Measurements from ENCODE around the gene KNDC1.

Gene KNDC1

DNA sequence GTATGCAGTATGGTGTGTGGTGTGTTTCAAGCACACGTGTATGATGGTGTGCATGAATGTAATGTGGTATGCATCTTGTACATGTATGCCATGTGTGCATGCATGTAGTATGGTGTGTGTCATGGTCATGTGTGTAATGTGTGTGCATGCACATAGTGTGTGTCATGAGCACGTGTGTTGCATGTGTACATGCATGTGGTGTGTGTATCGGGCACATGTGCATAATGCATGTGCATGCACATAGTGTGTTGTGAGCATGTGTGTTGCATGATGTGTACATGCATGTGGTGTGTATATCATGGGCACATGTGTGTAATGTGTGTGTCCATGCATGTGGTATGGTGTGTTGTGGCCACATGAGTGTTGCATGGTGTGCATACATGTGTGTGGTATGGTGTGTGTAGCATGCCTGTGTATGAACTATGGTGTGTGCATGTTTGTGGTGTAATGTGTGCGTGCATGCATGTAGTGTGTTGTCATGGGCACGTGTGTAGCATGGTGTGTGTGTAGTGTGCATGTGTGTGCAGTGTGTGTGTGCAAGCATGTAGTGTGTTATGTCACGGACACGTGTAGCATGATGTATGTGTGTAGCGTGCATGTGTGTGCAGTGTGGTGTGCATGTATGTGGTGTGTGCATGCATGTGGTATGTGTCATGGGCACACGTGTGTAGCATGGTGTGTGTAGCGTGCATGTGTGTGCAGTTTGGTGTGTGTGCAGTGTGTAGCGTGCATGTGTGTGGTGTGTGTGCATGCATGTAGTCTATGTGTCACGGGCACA lies 17.6 kb downstream of the KNDC1 start:
- no peak for DNase-seq (ENCODE audit: low read depth)

DNA sequence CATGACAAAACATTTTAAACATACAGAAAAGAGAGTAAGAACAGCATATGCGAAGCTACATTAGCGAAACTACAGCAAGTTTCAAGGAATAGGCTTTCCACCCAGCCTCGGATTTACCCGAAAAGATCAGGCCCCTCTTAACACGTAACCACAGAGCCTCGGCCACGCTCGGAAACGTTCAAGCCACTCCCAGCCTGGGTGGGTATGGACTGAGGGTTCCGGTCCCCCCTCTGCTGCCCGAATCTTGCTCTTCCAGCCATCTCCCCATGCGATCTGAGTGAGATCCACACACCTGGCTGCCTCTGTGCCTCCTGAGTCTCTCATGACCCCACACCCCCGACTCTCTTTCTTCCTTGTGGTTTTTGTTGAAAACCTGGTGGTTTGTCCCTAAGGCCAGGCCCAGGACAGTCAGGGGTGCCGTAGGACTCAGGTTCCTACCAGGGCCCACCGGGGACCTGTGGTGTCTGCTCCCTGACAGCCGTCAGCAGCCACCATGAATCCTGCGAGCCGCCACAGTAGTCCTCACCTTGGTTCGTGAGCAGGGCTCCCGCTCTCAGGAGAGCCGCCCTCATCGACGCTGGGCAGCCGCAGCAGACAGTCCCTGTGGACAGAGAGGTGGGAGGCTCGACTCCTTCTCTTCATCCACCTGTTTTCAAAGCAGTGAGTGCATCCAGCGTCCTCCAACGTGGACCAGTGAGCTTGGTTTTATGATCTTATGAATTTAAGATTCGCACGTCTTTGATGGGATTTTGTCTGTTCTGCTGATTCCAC lies 18.5 kb downstream of the KNDC1 start:
- no peak for DNase-seq (ENCODE audit: low read depth)

DNA sequence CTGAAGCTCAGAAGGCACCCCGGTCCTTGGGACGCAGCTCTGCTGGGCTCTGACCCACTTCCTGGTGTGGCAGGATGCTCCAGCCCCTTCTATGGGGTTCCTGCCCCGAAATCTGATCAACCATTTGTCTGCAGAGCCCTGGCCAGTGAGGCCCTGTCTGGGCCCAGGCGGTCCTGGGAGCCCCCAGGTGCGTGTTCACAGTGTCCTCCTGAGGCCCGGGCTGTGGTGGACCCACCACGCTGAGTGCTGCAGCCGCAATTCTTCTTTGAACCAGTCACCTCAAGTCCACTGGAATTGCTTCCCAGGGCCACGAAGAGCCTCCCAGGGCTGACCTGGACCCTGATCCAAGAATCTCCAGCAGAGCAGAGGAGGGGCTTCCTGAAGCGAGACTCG lies 19.1 kb downstream of the KNDC1 start:
- no peak for DNase-seq (ENCODE audit: low read depth)

DNA sequence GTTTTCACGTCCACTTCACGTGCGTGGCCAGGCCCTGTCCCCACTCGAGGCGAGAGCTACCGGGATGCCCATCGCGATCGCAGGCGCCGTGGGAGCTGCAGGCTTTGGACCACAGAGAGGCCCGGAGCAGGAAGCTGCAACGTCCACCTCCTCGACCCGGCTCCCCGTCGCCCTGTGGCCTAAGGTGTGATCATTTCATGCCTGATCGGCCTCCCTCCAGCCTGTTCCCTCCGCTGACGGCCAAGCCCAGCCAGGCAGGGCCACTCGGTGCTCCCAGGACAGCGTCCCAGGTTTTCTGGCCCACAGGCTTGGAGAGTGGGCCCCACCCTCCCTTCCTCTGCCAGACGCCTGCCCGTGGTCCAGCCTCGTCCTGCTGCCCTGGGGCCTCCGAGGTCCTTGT lies 19.6 kb downstream of the KNDC1 start:
- no peak for DNase-seq (ENCODE audit: low read depth)

DNA sequence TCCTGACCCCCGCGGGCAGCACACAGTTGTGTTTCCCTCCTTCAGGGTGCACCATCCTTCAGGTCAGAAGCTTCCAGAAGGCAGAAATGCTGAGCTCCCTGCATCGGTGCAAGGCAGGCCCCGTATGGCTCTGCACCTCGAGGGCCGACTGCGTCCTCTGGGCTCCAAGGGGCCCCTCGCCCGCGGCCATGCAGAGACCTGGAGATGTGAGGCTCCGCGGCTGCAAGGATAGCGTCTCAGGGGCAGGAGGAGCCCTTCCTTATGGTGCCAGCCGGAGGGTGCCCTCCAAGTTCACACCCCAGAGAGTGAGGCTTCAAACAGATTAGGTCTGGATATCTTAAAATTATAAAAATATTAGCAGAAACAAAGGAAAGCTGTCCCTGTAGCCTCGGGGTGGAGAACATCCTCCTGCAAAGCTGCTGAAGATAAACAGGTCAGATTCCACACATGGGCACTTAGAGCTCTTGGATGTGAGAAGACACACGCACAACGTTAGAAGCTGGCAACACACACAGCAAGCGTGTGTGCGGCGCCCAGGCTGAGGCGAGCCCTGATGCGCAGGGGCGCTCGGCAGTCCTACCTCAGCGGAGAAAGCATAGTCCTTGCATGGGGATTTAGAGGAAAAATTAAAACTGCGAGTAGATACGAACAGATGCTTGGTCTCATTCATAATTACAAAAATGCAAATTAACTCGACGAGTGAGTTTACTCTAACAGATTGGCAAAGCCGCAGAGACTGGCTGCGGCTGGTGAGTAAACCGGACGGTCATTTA lies 20.4 kb downstream of the KNDC1 start:
- DNase-seq (ENCODE audit: low read depth), result no peak

DNA sequence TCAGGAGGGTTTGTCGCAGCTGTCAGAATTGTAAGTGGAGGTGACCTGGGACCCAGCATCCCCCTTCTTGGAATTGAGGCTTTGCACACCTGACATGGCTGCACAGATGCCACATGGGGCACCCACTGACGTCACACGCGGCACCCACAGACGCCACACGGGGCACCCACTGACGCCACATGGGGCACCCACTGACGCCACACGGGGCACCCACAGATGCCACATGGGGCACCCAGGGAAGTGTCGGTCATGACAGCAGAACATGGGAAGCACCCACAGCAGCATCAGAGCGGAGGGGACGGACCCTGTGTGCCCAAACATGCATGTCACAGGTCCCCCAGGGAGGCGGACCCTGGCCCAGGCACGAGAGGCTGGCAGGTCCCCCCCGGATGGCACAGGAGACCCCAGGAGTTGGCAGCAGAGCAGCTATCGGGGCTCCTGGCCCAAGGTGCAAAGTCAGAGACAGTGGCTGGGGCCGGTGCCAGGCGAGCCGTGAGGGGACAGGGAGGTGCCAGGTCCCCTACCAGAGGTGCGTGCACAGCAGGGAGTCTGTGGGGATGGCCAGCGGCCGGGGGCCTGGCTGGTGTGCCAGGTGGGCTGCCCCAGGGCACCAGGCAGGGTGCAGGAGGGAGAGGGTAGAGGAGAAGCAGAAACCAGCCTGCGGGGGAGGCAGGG lies 21.1 kb downstream of the KNDC1 start:
- DNase-seq (ENCODE audit: low read depth), result no peak

DNA sequence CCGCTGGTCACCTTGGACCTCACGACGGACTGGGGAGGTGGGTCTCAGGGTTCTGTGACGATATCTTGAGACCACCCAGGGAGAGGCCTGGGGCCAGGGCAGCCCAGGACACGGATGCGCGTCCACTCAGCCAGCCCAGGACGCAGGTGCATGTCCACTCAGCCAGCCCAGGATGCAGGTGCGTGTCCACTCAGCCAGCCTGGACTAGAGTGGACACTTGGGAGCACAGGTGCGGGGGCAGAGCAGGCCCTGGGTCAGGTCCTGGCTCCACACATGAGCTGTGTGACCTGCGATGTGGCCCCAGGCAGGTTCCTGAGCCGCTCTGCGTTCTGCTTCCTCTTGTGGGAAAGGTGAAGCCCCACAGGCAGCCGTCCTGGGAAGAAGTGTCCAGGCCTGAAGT lies 22.2 kb downstream of the KNDC1 start:
- DNase-seq (ENCODE audit: low read depth), result no peak

DNA sequence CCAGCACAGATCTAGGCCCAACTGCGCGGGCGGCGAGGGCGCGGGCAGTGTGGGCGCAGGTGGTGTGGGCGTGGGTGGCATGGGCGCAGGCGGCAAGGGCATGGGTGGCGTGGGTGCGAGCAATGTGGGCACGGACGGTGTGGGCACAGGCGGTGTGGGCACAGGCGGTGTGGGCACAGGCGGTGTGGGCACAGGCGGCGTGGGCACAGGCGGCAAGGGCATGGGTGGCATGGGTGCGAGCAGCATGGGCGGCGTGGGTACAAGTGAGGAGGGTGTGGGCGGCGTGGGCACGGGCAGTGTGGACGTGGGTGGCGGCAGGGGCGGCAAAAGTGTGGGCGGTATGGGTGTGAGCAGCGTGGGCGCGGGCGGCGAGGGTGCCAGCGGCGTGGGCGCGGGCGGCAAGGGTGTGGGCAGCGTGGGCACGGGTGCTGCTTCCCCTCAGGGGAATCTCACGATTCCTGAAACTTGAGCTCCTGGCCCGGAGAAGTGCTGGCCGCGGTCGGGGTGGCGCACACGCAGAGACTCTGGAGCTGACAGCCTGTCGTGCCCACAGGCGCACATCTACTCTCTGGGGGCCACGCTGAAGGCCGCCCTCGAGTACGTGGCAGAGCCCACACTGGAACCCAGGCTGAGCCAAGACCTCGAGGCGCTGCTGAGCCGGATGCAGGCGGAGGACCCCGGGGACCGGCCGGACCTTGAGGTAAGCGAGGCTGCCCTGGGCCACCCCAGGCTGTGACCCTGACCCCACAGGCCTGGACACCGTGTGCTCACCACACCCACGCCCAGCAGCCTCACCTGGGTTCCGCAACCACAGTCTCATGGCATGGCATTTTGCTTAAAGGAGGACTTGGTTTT lies 23.0 kb downstream of the KNDC1 start:
- no peak for DNase-seq (ENCODE audit: low read depth)

DNA sequence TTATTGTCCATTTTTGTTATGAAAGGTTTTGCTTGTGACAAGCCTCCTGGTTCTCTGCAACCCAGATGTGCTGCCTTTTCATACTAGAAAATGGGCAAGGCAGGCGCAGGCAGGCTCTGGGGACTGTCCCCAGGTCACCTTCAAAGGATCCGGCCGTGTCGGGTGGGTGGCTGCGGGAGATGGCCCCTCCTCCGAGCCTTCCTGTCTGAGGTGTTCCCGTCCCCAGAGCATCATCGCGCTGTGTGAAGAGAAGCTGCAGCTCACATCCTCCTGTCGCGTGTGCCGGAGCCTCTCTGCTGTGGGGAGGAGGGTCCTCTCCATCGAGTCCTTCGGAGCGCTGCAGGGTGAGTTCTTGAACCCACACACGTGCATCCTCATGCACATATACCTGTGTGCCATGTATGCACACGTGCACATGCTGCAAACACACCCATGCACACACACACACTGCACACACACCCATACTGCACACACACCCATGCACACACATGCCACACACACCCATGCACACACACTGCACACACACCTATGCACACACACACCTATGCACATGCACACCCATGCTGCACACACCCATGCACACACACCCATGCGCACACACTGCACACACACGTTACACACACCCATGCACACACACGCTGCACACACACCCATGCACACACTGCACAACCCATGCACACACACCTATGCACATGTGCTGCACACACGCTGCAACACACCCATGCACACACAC lies 23.8 kb downstream of the KNDC1 start:
- no peak for DNase-seq (ENCODE audit: low read depth)

DNA sequence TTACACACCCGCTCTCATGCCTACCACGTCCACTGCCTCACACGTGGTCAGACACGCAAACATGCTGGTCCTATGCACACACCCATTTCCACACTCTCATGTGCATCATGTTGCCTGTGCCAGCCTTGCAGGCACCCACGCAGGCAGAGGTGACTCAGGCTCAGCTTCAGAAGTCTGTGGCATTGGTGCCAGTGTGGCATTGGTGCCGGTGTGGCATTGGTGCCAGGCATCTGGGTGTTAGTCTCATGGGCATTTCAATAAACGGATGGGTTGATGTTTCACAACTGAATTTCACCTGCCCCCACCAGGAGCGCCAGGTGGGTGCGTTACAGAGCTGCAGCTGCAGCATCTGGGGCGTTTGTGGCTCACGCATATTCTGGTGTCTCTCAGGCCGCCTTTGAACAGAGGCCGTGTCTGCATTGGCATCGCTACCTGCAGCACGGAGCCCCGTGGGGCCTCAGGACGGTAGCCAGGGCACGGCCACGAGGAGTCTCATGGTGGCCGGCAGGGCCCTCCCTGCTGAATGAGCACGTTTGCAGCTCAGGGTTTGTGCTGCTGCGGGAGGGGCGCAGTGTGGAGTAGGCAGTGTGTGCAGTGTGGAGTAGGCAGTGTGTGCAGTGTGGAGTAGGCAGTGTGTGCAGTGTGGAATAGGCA lies 24.7 kb downstream of the KNDC1 start:
- DNase-seq (ENCODE audit: low read depth), result no peak

DNA sequence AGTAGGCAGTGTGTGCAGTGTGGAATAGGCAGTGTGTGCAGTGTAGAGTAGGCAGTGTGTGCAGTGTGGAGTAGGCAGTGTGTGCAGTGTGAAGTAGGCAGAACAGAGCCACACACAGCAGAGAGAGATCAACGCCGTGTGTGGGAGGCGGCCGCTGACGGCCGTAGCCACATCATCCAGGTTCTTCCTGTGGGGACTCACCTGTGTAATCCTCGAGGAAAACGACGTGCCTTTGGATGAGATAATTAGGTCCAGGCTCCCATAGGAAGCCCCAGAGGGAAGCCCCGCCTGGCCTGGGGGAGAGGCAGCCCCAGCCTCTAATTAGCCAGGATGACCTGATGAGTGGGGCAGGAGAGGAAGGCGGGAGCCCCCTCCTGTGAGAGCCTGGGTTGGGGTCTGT lies 25.4 kb downstream of the KNDC1 start:
- DNase-seq (ENCODE audit: low read depth), result no peak

DNA sequence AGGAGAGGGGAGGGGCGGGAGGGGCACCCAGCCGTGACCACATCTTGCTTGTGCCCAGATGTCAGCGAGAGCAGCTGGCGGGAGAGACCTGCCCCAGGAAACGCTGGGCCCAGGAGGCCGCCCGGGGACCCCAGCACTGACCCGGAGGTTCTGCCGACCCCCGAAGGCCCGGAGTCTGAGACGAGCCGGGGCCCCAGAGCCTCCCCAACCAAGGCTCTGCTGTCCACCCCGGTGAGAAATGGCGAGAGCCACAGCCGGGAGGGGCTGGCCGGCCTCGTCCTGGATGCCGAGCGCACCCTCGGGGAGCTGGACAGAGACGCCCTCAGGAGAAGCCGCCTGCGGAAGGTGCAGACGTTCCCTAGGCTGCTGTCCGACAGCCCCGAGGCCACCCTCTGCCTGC lies 25.9 kb downstream of the KNDC1 start:
- no peak for DNase-seq (ENCODE audit: low read depth)

DNA sequence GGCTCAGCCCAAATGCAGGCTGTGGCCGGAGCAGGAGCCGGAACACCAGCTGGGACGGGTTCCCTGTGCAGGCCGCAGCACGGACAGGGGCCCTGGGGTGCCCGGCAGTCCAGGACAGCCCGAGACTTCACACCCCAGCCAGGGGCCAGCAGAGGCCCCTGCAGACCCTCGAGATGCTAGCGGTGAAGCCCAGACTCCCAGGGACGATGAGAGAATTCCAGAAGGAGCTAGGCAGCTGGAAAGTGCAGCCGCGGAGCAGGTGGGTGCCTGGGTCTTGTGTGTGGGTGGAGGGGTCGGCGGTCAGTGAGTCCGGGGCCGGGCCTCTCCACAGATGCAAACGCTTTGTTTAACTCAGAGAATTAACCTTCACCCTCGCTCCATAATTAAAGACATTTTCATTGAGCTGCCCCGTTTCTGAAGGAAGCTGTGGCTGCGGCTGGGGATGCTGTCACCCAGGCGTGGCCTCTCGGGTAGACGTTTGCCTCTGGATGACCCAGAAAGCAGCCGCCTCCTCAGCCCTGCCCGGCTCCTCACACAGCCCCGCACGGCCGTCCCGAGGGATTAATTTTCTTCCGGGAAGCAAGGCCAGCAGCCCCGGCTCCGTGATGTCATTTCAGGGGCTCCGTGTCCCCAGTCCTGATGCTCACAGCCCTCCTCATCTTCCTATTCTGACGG lies 26.5 kb downstream of the KNDC1 start:
- DNase-seq (ENCODE audit: low read depth), result no peak

DNA sequence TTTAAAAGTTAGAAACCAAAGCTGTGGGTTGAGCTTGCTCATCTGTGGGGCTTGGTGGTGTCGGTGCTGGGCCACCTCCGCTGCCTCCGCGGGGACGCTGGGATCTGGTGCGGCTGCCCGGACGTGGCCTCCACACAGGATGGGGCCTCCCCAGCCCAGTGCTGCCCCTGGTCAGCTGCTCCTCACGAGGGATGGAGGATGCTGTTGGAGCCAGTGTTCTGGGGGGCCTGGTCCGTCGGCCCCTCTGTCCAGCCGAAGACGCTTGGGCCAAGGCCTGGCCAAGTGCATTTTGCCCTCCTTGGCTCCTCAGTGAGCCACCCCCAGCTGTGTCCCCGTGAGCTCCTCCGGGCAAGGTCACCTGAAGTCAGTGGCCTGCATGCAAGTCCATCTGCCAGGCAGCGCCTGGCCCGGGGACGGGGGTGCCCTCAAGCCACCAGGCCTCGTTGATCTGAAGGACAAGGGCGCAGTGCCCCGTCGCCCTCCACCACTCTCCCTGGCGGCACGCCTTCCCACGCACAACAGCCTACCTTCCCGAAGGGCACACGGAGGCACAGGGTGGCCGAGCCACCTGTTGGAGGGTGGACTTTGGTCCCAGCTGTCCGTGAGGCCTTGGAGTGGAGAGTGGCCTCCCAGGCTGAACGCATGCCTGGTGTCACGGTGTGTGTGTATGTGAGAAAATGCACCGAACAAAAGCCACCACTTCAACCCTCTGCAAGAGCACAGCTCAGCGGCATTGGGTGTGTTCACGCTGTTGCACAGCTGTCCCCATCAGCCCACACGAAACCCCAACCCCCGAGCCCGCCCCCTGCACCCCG lies 27.3 kb downstream of the KNDC1 start:
- DNase-seq (ENCODE audit: low read depth), result no peak

DNA sequence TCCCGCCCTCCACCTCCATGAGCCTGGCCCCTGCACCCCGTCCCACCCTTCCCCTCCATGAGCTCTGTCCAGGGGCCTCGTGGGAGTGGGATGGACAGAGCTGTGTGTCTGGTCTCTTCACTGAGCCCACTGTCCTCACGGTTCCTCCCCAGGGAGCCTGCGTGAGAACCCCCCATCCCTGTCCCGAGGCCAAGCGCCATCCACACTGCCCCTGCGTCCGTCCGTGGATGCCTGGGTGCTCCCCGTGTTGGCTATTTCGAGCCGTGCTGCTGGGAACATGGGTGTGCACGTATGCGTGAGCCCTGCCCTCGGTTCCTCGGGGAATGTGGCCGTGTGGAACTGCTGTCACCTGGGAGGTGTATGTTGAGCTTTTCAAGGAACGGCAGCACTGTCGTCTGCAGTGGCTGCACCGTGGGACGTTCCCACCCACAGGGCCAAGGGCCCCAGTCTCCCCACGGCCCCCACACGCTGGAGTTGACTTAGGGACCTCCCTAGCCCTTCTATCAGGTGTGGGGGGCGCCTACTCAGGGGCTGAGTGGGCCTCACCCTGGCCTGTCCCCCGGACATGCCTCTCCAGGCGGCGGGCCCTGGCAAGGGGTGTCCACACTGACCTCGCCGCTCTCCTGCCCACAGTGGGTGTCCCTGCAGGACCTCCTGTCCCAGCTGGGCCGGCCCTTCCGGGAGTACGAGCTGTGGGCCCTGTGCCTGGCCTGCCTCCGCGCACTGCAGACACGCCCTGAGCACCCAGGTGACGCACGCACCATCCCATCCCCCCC lies 28.1 kb downstream of the KNDC1 start:
- DNase-seq (ENCODE audit: low read depth), result no peak

DNA sequence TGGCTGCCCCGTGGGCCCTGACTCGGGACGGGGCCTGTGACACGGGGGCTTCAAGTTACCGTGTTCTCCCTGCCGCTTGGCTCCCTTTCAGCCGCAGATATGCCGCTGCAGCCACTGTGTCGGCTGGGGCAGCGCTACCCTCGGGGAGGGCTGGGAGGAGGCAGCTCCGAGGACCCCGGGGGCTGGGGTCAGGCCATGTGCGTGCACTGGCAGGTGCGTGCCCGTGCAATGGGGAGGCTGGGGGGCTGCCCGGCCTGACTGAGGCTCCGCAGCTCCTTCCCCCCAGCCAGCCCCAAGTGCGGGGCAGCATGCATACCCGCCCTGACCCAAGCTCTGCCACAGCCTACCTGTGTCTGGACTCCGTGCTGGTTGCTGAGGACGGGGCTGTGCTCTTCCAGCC lies 29.2 kb downstream of the KNDC1 start:
- DNase-seq (ENCODE audit: low read depth), result no peak

DNA sequence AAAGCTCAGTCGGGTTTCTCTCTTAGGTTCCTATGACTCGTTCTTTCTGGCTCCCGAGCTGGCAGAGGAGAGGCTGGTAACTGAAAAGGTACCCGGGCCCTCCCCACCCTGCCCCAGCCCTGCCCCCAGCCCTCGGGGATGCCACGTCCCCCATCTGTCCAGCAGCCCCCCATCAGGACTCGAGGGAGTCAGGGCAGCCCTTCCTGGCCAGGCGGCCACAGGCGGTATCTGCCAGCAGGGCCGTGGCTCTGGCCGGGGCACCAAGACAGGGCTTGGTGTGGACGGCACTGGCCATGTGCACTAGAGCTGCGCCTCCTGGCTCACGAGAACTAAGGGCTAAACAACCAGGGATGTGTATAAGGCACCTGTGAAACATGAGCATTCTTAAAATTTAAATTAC lies 29.7 kb downstream of the KNDC1 start:
- DNase-seq (ENCODE audit: low read depth), result no peak

DNA sequence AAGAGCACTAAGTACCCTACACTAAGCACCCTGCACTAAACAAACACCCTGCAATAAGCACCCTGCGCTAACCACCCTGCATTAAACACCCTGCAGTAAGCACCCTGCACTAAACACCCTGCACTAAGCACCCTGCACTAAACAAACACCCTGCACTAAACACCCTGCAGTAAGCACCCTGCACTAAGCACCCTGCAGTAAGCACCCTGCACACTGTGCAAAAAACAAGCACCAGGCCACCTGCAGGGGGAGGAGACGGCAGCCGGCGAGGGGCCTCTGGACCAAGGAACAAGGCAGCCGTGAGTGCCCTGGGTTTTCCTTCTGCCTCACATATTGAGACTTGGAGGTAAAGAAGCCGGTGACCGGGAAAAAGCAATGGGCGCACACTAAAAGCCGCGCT lies 30.2 kb downstream of the KNDC1 start:
- DNase-seq (ENCODE audit: low read depth), result no peak

Data from activated T-cell treated with anti-CD3 and anti-CD28 coated beads for 48 hours (primary cell).